ENCODE results near the gene UNC45A.

GRCh38 chr15:90955624-90956273 lies 20.7 kb downstream of the UNC45A start:
- no peak for TF ChIP-seq KDM1A (IDR thresholded peaks at IDR 0.05; ENCODE audit: borderline replicate concordance, low read length)
- TF ChIP-seq JUND (IDR thresholded peaks at IDR 0.05; ENCODE audit: low read length) = no peak
- no peak for TF ChIP-seq MAX (IDR thresholded peaks at IDR 0.05)
- TF ChIP-seq EP300 (IDR thresholded peaks at IDR 0.05; ENCODE audit: borderline replicate concordance in 1 of 2, low read depth in 2 of 2, low read length in 2 of 2) = no peak
- no peak for TF ChIP-seq EZH2 (IDR thresholded peaks at IDR 0.05; ENCODE audit: low read depth, low read length, severe bottlenecking)
- TF ChIP-seq CTCF (IDR thresholded peaks at IDR 0.05; ENCODE audit: control extremely low read depth in 1 of 3, insufficient read depth in 1 of 3, low read depth in 1 of 3, low read length in 3 of 3) = no peak
- no peak for TF ChIP-seq POLR2A (IDR thresholded peaks at IDR 0.05; ENCODE audit: control extremely low read depth in 1 of 2, low read depth in 2 of 2, low read length in 2 of 2)
- no peak for TF ChIP-seq RBBP5 (IDR thresholded peaks at IDR 0.05; ENCODE audit: borderline replicate concordance, low read depth, low read length)
- no peak for TF ChIP-seq ASH2L (IDR thresholded peaks at IDR 0.05; ENCODE audit: low read length)
- TF ChIP-seq YY1 (IDR thresholded peaks at IDR 0.05; ENCODE audit: low read depth, low read length) = no peak
- no peak for TF ChIP-seq FOSL1 (IDR thresholded peaks at IDR 0.05; ENCODE audit: insufficient read depth, low read depth, low read length)
- TF ChIP-seq POLR2AphosphoS5 (IDR thresholded peaks at IDR 0.05; ENCODE audit: low read depth, low read length) = no peak
